HG02981 (cell line): ENCODE measurements around the gene SCAPER.
"Not testable (repeated sequence)": the region's sequence is repeated elsewhere in the genome, so short reads cannot be mapped to it uniquely, and the experiment has no call there.

ENCODE experiments used
- ATAC-seq: cut with Tn5 transposase; IDR thresholded peaks from one replicate; pipeline ENCODE4 v1.9.1; 2021; ENCODE audit warnings: mild to moderate bottlenecking, moderate library complexity; ENCODE audit not compliant: unreplicated experiment

SCAPER gene

DNA sequence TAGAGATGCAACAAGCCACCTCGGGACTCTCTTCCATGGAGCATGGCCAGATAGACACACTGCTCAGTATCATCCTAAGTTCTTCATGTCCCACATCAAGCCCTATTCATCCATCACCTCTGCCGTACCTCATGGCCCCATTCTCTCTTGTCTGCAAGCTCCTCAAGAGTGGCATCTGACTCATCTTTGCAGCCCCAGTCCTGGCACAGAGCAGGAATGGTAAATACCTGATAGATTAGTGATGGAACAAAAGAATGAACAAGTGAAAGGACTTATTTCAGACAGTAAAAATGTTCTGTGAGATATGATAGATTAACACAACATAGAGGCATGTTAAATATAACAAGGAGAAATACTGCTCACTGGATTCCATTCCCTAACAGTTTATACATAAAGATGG, 392.2 kb downstream of the SCAPER start:
- no peak for ATAC-seq

DNA sequence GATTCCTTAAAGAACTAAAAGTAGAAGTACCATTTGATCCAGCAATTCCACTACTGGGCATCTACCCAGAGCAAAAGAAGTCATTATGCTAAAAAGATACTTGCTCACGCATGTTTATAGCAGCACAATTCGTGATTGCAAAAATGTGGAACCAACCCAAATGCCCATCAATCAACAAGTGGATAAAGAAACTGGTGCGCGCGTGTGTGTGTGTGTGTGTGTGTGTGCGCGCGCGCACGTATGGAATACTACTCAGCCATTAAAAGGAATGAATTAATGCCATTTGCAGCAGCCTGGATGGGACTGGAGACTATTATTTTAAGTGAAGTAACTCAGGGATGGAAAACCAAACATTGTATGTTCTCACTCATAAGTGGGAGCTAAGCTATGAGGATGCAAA, 394.5 kb downstream of the SCAPER start:
- not testable (repeated sequence) for ATAC-seq

DNA sequence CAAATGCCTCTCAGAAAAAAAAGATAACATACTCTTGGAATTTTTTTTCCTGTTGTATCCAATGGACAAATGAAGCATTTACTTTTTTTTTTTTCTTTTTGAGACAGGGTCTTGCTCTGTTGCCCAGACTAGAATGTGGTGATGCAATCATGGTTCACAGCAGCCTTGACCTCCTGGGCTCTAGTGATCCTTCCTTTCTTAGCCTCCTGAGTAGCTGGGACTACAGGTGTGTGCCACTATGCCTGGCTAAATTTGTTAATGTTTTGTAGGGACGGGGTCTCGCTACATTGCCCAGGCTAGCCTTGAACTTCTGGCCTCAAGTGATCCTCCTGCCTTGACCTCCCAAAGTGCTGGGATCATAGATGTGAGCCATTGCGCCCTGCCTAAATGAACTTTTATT, 401.3 kb downstream of the SCAPER start:
- no peak for ATAC-seq

DNA sequence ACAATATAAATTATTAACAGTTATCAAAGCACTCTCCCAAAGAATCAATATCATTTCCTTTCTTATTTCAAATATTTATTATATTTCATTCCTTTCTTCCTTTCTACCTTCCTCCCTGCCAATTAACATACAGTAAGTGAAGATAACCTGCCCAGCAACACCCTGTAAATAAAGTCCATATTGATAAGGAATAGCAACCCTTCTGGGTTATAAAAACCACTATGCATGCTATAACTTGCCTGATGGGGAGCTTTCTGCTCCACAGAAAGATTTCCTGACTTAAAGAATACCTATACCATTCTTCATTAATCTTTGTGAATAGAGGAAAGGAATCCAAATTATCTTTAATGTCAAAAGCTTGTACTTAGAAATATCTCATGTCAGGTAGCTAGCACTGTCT, 402.0 kb downstream of the SCAPER start:
- ATAC-seq: no peak

DNA sequence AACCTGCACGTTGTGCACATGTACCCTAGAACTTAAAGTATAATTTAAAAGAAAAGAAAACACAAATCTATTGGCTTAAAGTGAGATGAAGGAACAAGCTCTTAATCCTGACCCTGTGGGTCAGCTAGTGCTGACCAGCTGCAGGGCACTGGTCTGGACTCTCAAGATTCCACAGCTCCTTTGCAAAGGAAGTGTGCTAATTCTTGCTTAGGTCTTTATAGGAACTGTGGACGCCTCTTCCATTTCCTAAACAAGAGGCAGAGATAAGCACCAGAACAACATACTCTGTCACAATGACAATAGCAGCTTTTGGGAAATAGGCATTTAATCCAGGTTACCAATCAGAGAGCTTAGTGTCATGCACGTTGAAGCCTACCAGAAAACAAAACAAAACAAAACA, 402.5 kb downstream of the SCAPER start:
- no peak for ATAC-seq

GRCh38 chr15:76502185-76502584, 403.0 kb downstream of the SCAPER start:
- not testable (repeated sequence) for ATAC-seq

DNA sequence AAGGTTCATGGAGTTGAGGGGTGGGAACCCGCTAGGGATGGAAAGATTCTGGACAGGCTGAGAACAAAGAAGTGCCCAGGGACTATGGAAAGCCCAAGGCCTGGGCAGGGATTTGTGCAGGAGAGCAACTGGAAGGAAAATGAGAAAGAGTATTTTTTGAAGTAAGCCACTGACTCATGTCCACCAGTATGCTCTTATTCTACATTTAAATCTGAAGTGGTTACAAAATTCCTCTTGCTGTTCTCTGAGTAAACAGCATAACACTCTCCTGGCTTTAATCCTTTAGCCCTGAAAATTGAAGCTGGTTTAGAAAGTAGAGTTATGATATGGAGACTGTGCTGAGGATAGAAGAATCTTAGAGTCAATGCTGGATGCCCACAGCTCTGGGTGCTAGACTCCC, 403.4 kb downstream of the SCAPER start:
- ATAC-seq: no peak

- no peak for ATAC-seq
Observed at GRCh38 chr15:76501011-76501410, 404.1 kb downstream of the SCAPER start.

GRCh38 chr15:76495487-76495886, 409.7 kb downstream of the SCAPER start:
- no peak for ATAC-seq

DNA sequence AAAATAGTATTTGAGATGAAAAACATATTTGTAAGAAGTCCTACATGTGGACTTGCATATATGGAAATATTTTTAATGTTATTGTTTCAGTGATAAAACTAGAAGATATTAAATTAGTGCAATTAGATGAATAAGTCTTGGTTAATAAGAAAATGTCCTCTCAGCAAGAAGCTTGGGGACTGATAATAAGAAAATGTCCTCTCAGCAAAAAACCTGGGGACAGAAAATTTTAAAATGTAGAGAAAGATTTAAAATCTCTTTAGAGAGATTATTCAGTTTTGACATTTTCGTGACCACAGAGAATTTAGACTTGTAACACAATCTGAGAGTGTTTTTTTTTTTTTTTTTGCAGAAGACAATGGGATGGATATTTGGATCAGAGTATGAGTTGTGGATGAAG, 412.6 kb downstream of the SCAPER start:
- ATAC-seq: no peak

GRCh38 chr15:76483752-76484151, 421.4 kb downstream of the SCAPER start:
- ATAC-seq: no peak

DNA sequence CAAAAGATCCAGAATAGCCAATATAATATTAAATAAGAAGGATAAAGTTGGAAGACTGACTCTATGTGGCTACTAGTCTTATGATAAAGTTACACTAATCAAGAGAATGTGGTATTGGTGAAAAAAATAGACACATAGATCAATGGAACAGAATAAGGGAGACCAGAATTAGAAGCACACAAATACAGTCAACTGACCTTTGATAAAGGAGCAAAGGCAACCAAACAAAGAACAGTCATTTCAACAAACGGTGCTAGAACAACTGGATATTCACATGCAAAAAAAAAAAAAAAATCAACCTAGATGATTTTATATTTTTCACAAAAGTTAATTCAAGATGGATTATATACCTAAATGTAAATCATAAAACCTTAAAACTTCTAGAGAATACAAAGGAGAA, 422.1 kb downstream of the SCAPER start:
- ATAC-seq: no peak

DNA sequence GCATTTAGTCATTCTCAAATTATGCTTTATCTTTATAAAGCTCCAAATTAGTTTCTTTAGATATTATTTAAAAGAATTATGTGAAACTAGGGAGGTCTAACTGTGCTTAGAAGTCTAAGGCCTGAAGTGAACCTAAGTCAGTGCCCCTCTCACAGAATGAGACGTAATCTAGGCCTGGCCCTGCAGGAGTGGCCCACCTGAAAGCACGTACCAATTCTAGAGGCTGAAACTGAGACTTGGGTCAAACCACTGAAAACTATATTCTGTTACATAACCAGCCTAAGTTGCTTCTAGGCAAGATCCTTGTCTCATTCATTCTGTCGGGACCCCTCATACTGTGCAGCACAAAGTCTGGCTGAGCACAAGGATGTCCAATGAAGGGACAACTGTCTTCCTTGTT, 424.9 kb downstream of the SCAPER start:
- ATAC-seq: no peak

- ATAC-seq: no peak
Observed at GRCh38 chr15:76470691-76471090, 434.4 kb downstream of the SCAPER start.

GRCh38 chr15:76468722-76469121, 436.4 kb downstream of the SCAPER start:
- ATAC-seq: no peak

GRCh38 chr15:76467136-76467535, 438.0 kb downstream of the SCAPER start:
- no peak for ATAC-seq

GRCh38 chr15:76465728-76466127, 439.4 kb downstream of the SCAPER start:
- no peak for ATAC-seq

GRCh38 chr15:76464247-76464646, 440.9 kb downstream of the SCAPER start:
- no peak for ATAC-seq

DNA sequence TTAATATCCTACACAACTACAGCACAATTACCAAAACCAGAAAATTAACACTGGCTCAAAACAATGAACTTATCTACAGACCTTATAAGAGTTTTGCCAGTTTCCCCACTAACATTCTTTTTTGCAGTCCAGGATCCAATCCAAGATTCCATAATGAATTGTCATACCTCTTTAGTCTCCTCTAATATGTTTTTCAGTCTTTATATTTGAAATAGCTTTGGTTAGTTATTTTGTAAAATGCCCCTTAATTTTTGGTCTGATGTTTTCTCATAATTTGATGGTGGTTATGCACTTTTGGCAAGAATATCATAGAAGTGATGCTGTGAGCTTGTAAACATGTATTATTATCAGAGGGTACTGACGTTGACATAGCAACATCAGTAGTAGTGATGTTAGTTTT, 444.3 kb downstream of the SCAPER start:
- ATAC-seq: no peak

GRCh38 chr15:76460347-76460746, 444.8 kb downstream of the SCAPER start:
- ATAC-seq: no peak

DNA sequence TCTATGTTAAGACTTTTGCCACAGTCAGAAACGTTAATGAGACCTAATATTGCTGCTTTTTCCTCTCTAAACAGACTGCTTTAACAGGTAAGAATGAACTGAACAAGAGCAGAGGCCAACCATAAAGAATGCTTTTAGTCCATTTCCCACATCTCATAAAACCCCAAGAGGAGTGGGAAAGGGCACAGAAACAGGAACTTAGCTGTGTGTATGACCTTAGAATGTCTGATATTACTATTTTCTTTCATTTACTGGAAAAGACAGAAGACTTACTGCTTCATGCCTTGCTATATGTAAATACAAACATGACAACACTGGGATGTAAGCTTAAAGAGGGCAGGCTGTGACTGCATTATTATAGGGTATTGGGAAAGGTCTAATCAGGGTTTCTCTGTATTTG, 453.6 kb downstream of the SCAPER start:
- no peak for ATAC-seq

DNA sequence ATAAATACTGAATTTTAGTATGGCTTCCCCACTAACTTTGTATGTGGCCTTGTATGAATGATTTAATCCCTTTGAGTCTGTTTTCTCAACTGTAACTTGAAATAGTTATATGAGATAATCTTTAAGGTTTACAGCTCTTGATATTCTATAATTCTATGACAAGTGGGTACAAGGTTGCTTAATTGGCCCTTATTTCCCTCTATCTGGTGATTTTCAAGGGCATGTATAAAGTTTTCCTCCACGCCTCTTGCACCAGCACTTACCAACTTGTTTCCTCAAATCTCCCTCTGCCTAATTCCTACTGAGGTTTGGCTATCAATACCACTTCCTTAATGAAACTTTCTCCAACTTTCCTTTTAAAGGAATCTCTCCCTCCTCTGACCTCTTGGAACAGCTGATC, 455.7 kb downstream of the SCAPER start:
- no peak for ATAC-seq

DNA sequence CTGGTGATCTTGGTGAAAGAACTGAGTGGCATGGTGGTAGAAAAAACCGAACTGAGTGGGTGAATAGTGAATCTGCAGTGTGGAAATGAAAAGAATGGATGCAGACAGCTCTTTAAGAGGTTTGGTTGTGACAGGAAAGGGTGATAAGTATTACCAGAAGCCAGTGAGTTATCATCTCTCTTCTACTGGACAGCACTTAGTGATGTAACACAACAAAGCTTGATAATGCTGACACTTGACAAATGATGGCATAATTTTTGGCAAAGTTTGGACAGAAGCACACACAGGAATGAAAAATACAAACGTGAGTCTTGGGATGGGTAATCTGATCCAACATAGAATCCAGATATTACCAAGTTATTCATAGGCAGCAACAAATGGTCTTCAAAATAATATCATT, 456.4 kb downstream of the SCAPER start:
- no peak for ATAC-seq
